Keratinocyte (primary cell): ENCODE results near the gene IGFBP1. TPM values are rescaled to one million over a fixed set of nuclear protein-coding genes. Genes with fewer than 3 reads are reported as not detected.

ENCODE experiments used
- DNase-seq: peaks from one replicate; pipeline ENCODE4 v3.0.0-alpha.2; 2011; ENCODE audit warnings: low read depth, missing footprints, low spot score
- FAIRE-seq: peaks from 2 replicates; lab custom pipeline; 2011; peaks lifted over from hg19 to GRCh38; lab: Jason Lieb, UNC
- H2AFZ ChIP-seq: 2 replicates; pipeline ENCODE4 v1.6.0; 2012; ENCODE audit warnings: low read length, control low read depth, inconsistent platforms; ENCODE audit not compliant: control insufficient read depth
- H3K27ac ChIP-seq: 2 replicates; pipeline ENCODE4 v1.5.1; 2011; ENCODE audit warnings: low read length; ENCODE audit not compliant: control insufficient read depth, insufficient read depth
- H3K27me3 ChIP-seq: 3 replicates; pipeline ENCODE4 v1.6.0; 2011; ENCODE audit warnings: low read length; ENCODE audit not compliant: control insufficient read depth, insufficient read depth; ENCODE audit errors: extremely low read depth
- H3K36me3 ChIP-seq, 2 experiments: 2 replicates in 1 of 2; 3 replicates in 1 of 2; pipeline ENCODE4 v1.5.1; 2011; ENCODE audit warnings: low read length in 2 of 2, mild to moderate bottlenecking in 1 of 2; ENCODE audit not compliant: control insufficient read depth in 2 of 2, insufficient read depth in 2 of 2; ENCODE audit errors: extremely low read depth in 1 of 2
- H3K4me1 ChIP-seq: 3 replicates; pipeline ENCODE4 v1.5.1; 2011; ENCODE audit warnings: low read length; ENCODE audit not compliant: control insufficient read depth, insufficient read depth; ENCODE audit errors: extremely low read depth
- H3K4me2 ChIP-seq: 3 replicates; pipeline ENCODE4 v1.6.0; 2011; ENCODE audit warnings: low read depth, low read length; ENCODE audit not compliant: control insufficient read depth, insufficient read depth; ENCODE audit errors: extremely low read depth
- H3K4me3 ChIP-seq, 3 experiments: fragments of 200-600 bp in 1 of 3; sonication (generic) in 1 of 3; 2 replicates in 2 of 3; 3 replicates in 1 of 3; pipeline ENCODE4 v1.5.1; 2011 to 2016; ENCODE audit warnings: low read length in 3 of 3, mild to moderate bottlenecking in 3 of 3, control low read depth in 2 of 3, inconsistent platforms in 1 of 3, low read depth in 1 of 3, mixed read lengths in 1 of 3, mixed run types in 1 of 3, moderate library complexity in 1 of 3; ENCODE audit not compliant: control insufficient read depth in 2 of 3, insufficient read depth in 2 of 3; ENCODE audit errors: extremely low read depth in 1 of 3
- H3K79me2 ChIP-seq: 2 replicates; pipeline ENCODE4 v1.6.0; 2012; ENCODE audit warnings: low read length; ENCODE audit not compliant: control insufficient read depth, insufficient read depth
- H3K9ac ChIP-seq: 3 replicates; pipeline ENCODE4 v1.6.0; 2011; ENCODE audit warnings: low read length; ENCODE audit not compliant: control insufficient read depth, insufficient read depth; ENCODE audit errors: extremely low read depth
- H3K9me1 ChIP-seq: 3 replicates; pipeline ENCODE4 v1.6.0; 2011; ENCODE audit warnings: low read length; ENCODE audit not compliant: control insufficient read depth, insufficient read depth; ENCODE audit errors: extremely low read depth
- H3K9me3 ChIP-seq: 2 replicates; pipeline ENCODE4 v1.5.1; 2012; ENCODE audit warnings: low read depth, low read length; ENCODE audit not compliant: control insufficient read depth
- H4K20me1 ChIP-seq: 3 replicates; pipeline ENCODE4 v1.6.0; 2011; ENCODE audit warnings: low read length; ENCODE audit not compliant: control insufficient read depth, insufficient read depth; ENCODE audit errors: extremely low read depth
- CTCF ChIP-seq, 3 experiments: IDR thresholded peaks in 1 of 3; conservative IDR thresholded peaks in 1 of 3; optimal IDR thresholded peaks in 1 of 3; 2 replicates in 2 of 3; 3 replicates in 1 of 3; pipeline versions ENCODE3 to v1.5.1; 2011; ENCODE audit warnings: low read length in 3 of 3, mild to moderate bottlenecking in 3 of 3, moderate library complexity in 2 of 3, control low read depth in 1 of 3, inconsistent platforms in 1 of 3; ENCODE audit not compliant: insufficient read depth in 2 of 3; ENCODE audit errors: extremely low read depth in 1 of 3
- EZH2 ChIP-seq: IDR thresholded peaks from one replicate; pipeline ENCODE4 v1.6.1; 2012; ENCODE audit warnings: inconsistent platforms, mild to moderate bottlenecking, low read length, moderate library complexity
- dilution Hi-C: fragments of 300-500 bp; cut with MboI; formaldehyde crosslinking; loops from one replicate; pipeline ENCODE4 v1.7.0; 2020; ENCODE audit warnings: low sequenced_read_pairs; ENCODE audit not compliant: extremely low pct_ligation_motif_present
- polyA plus RNA-seq, 5 experiments: library from polyadenylated mRNA; depleted of rRNA in 3 of 5; stranded (reverse) in 3 of 5; stranded (forward) in 1 of 5; unstranded in 1 of 5; fragments of >200 nt; gene quantifications; 1 replicate in 1 of 5; 2 replicates in 3 of 5; 3 replicates in 1 of 5; pipeline versions ENCODE4 v1.2.1 to v1.2.3, GENCODE V29; 2011 to 2012; ENCODE audit warnings: missing spikeins in 2 of 5, low read depth in 1 of 5, low replicate concordance in 1 of 5

The IGFBP1 gene
- polyA plus RNA-seq, 1 donor (not counting 4 experiments of a cell fraction or from before 2014, with no cell fraction given), result not detected

GRCh38 chr7:45889367-45890067 lies 1.2 kb downstream of the IGFBP1 start:
- Histone ChIP-seq H3K4me1 (peaks cover 5% of the 10 kb centered on the region), H2AFZ (no peak overlapping the region), H3K27me3 (peaks cover 27% of the 10 kb centered on the region), H3K9me1 (no peaks in the 10 kb centered on the region), H3K79me2 (no peaks in the 10 kb centered on the region), H4K20me1 (no peaks in the 10 kb centered on the region), H3K36me3 (no peaks in the 10 kb centered on the region), H3K4me3 (no peak overlapping the region), H3K9ac (no peak overlapping the region), H3K4me2 (no peak overlapping the region), H3K27ac (no peak overlapping the region), H3K9me3 (no peaks in the 10 kb centered on the region)
- dilution Hi-C loops, result no loop called here
- no peak for DNase-seq
- TF ChIP-seq CTCF (optimal IDR thresholded peaks at IDR 0.05 in 1 of 3, IDR thresholded peaks at IDR 0.05 in 1 of 3, conservative IDR thresholded peaks at IDR 0.05 in 1 of 3; ENCODE audit: extremely low read depth in 1 of 3, insufficient read depth in 2 of 3, low read length in 3 of 3), result no peak
- TF ChIP-seq EZH2, result no peak
- FAIRE-seq, result no peak

DNA sequence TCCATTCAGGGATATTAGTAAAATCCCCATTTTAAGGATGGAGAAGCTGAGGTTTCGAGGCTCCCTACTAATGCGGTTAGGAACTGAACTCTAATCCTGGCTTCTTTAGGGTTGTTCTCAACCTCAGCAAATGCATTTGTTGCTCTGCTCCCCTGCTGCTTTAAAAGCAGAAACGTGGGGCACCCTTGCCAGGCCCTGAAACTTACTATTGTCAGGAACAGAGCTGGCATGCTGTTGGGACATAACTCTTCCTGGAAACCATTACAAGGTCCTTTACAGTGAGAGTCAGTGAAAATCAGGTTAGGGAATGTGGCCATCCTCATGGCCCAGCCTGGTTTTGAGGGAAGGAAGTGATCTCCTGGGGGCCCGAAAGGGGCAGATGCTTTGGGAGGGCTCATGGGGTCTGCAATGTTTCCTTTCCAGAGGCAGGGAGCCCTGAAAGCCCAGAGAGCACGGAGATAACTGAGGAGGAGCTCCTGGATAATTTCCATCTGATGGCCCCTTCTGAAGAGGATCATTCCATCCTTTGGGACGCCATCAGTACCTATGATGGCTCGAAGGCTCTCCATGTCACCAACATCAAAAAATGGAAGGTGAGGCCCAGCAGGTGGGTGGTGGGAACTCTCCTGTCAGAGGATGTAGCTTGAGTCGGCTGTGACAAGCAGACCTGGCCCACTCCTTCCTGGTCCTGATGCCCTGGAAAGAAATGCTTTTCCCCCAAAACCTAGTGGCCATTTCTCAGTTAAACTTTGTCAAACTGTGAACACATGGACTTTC lies 2.0 kb downstream of the IGFBP1 start:
- no peak for DNase-seq
- TF ChIP-seq CTCF (optimal IDR thresholded peaks at IDR 0.05 in 1 of 3, IDR thresholded peaks at IDR 0.05 in 1 of 3, conservative IDR thresholded peaks at IDR 0.05 in 1 of 3; ENCODE audit: extremely low read depth in 1 of 3, insufficient read depth in 2 of 3, low read length in 3 of 3) (no peak), EZH2 (no peak)
- dilution Hi-C loops, result no loop called here
- Histone ChIP-seq H3K27ac (no peak overlapping the region), H3K27me3 (peaks cover 27% of the 10 kb centered on the region), H3K79me2 (no peaks in the 10 kb centered on the region), H3K36me3 (no peaks in the 10 kb centered on the region), H3K4me2 (no peak overlapping the region), H2AFZ (no peak overlapping the region), H3K9me3 (no peaks in the 10 kb centered on the region), H3K9ac (no peak overlapping the region), H3K4me1 (peaks cover 5% of the 10 kb centered on the region), H4K20me1 (no peaks in the 10 kb centered on the region), H3K9me1 (no peaks in the 10 kb centered on the region), H3K4me3 (no peak overlapping the region)
- no peak for FAIRE-seq
